ENCODE results near the gene RUFY1. TPM values are rescaled to one million over a fixed set of nuclear protein-coding genes. Genes with fewer than 3 reads are reported as not detected.

The RUFY1 gene
- total RNA-seq, 1 experiment from 2014 or later: 34.0 TPM

GRCh38 chr5:179609834-179610108 lies 59.4 kb downstream of the RUFY1 start:
- no peak for TF ChIP-seq ESRRA (CRISPR knock-in tag; IDR thresholded peaks at IDR 0.05; ENCODE audit: borderline replicate concordance)
- no peak for TF ChIP-seq ZNF138 (CRISPR knock-in tag; conservative IDR thresholded peaks at IDR 0.05)
- TF ChIP-seq TP53 (CRISPR knock-in tag; IDR thresholded peaks at IDR 0.05): no peak
- TF ChIP-seq ZBTB43 (CRISPR knock-in tag; IDR thresholded peaks at IDR 0.05): no peak
- no peak for TF ChIP-seq RORB (CRISPR knock-in tag; IDR thresholded peaks at IDR 0.05)
- TF ChIP-seq STAT6 (CRISPR knock-in tag; conservative IDR thresholded peaks at IDR 0.05; ENCODE audit: low read depth): no peak
- no peak for TF ChIP-seq ZNF121 (CRISPR knock-in tag; IDR thresholded peaks at IDR 0.05)
- TF ChIP-seq HMGA2 (CRISPR knock-in tag; IDR thresholded peaks at IDR 0.05): no peak
- TF ChIP-seq ZNF671 (CRISPR knock-in tag; IDR thresholded peaks at IDR 0.05): no peak
- TF ChIP-seq ZBTB21 (CRISPR knock-in tag; IDR thresholded peaks at IDR 0.05; ENCODE audit: borderline replicate concordance): no peak
- no peak for TF ChIP-seq AR (CRISPR knock-in tag; IDR thresholded peaks at IDR 0.05)
- no peak for TF ChIP-seq ELF4 (CRISPR knock-in tag; IDR thresholded peaks at IDR 0.05; ENCODE audit: low read depth)
- TF ChIP-seq JAZF1 (CRISPR knock-in tag; IDR thresholded peaks at IDR 0.05): no peak
- H3K36me3 Mint-ChIP-seq: peaks cover 64% of the 10 kb centered on the region
- H3K27ac Mint-ChIP-seq: peak overlapping the region; percentile 67
- no peak for ATAC-seq
- POLR2A ChIA-PET: interaction anchor here (0.7 to 1.1 kb wide), 3 partner anchors 13 to 192 kb away, joined by 4 to 5 read pairs (median 5); partner anchors contain the start of gene HNRNPH1
- peaks cover 6% of the 10 kb centered on the region; the same call in 1 of the 2 replicates for H3K4me1 Mint-ChIP-seq
- DNase-seq (ENCODE audit: low spot score): no peak
- no peak overlapping the region for H3K4me3 Mint-ChIP-seq
- H3K9me3 Mint-ChIP-seq: no peaks in the 10 kb centered on the region
- no peaks in the 10 kb centered on the region for H3K27me3 Mint-ChIP-seq (ENCODE audit: low read depth)
- CTCF ChIA-PET: interaction anchor here (1.3 kb wide), 1 partner anchor 59 kb away, joined by 5 read pairs; no protein-coding TSS in a partner anchor

GRCh38 chr5:179610109-179610902 lies 60.0 kb downstream of the RUFY1 start:
- ATAC-seq: peak; percentile 1; the same call in 1 of the 2 replicates
- POLR2A ChIA-PET: interaction anchor here (1.1 to 4.1 kb wide), 2 partner anchors 13 kb away, joined by 5 to 31 read pairs; partner anchors contain the start of gene HNRNPH1
- TF ChIP-seq STAT6 (CRISPR knock-in tag; conservative IDR thresholded peaks at IDR 0.05; ENCODE audit: low read depth) (no peak), ZBTB43 (CRISPR knock-in tag; IDR thresholded peaks at IDR 0.05) (no peak), ZBTB21 (CRISPR knock-in tag; IDR thresholded peaks at IDR 0.05; ENCODE audit: borderline replicate concordance) (no peak), ZNF219 (CRISPR knock-in tag; IDR thresholded peaks at IDR 0.05; ENCODE audit: borderline replicate concordance) (no peak), FOXP1 (CRISPR knock-in tag; IDR thresholded peaks at IDR 0.05; ENCODE audit: borderline replicate concordance) (0 out of 2 replicates have a peak, but pooled peaks have one; percentile 20), GTF2I (CRISPR knock-in tag; conservative IDR thresholded peaks at IDR 0.05) (no peak), RORB (CRISPR knock-in tag; IDR thresholded peaks at IDR 0.05) (no peak), E2F5 (CRISPR knock-in tag; IDR thresholded peaks at IDR 0.05) (no peak), ZMAT4 (CRISPR knock-in tag; IDR thresholded peaks at IDR 0.05) (no peak)

More at GRCh38 chr5:179610109-179610902, 60.0 kb downstream of the RUFY1 start:
- peak overlapping the region; percentile 67 for H3K27ac Mint-ChIP-seq
- no peaks in the 10 kb centered on the region for H3K27me3 Mint-ChIP-seq (ENCODE audit: low read depth)
- H3K4me1 Mint-ChIP-seq: peaks cover 7% of the 10 kb centered on the region; the same call in 1 of the 2 replicates
- CTCF ChIA-PET: interaction anchor here (0.8 to 1.9 kb wide), 2 partner anchors 58 to 69 kb away, joined by 3 to 8 read pairs; no protein-coding TSS in a partner anchor
- H3K4me3 Mint-ChIP-seq: no peak overlapping the region
- peaks cover 68% of the 10 kb centered on the region for H3K36me3 Mint-ChIP-seq
- no peaks in the 10 kb centered on the region for H3K9me3 Mint-ChIP-seq
- DNase-seq (ENCODE audit: low spot score): peak; percentile 9
